HepG2 (cell line): ENCODE data around the gene BCL11B. TPM values are rescaled to one million over a fixed set of nuclear protein-coding genes. Genes with fewer than 3 reads are reported as not detected.

Experiments
- ATAC-seq: fragments of 200-7000 bp; cut with Tn5 transposase; 3 replicates; pipeline ENCODE4 v1.9.1; 2020; ENCODE audit warnings: mild to moderate bottlenecking, moderate library complexity
- BruUV-seq: library from RNA; stranded (reverse); fragments of 400-500 nt; replicated peaks from 2 replicates; lab custom pipeline; 2021; lab: Mats Ljungman, UMichigan
- CTCF ChIA-PET: fragments of 300-600 bp; formaldehyde crosslinking; extraction: SDS; loops from one replicate; lab custom pipeline; 2021; ENCODE audit warnings: low total read pairs, inconsistent platforms, low intra/inter-chr PET ratio; lab: Yijun Ruan, JAX
- POLR2A ChIA-PET: fragments of 350-600 bp; sonication (Branson Sonifier 250); formaldehyde crosslinking; loops from one replicate; lab custom pipeline; 2020; ENCODE audit warnings: antibody characterized with exemption, inconsistent platforms; lab: Yijun Ruan, JAX
- DNase-seq: peaks from one replicate; pipeline ENCODE4 v3.0.0-alpha.2; 2015; ENCODE audit warnings: low spot score
- FAIRE-seq: peaks from 3 replicates; lab custom pipeline; 2011; peaks lifted over from hg19 to GRCh38; lab: Jason Lieb, UNC
- H2AFZ ChIP-seq: one replicate; pipeline ENCODE4 v1.6.1; 2011; ENCODE audit warnings: low read length, inconsistent platforms
- H3K27ac ChIP-seq: fragments of 300-600 bp; 3 replicates; pipeline ENCODE4 v1.8.0; 2011; ENCODE audit warnings: mixed run types, mild to moderate bottlenecking, mixed read lengths, low read length, inconsistent platforms; ENCODE audit not compliant: insufficient read depth; ENCODE audit errors: extremely low read length
- H3K27me3 ChIP-seq, 2 experiments: fragments of 200-600 bp in 1 of 2; 2 replicates in 1 of 2; 3 replicates in 1 of 2; pipeline versions ENCODE4 v1.6.0 to v1.8.0; 2011; ENCODE audit warnings: low read length in 2 of 2, mild to moderate bottlenecking in 2 of 2, moderate library complexity in 2 of 2, inconsistent platforms in 1 of 2; ENCODE audit not compliant: insufficient read depth in 2 of 2, control insufficient read depth in 1 of 2
- H3K36me3 ChIP-seq, 2 experiments: fragments of 200-600 bp in 1 of 2; replicated peaks in 1 of 2; 2 replicates in 1 of 2; 3 replicates in 1 of 2; pipeline versions ENCODE4 v1.5.1 to v1.8.0; 2011; ENCODE audit warnings: low read length in 2 of 2, inconsistent platforms in 1 of 2; ENCODE audit not compliant: insufficient read depth in 2 of 2, control insufficient read depth in 1 of 2
- H3K4me1 ChIP-seq: 2 replicates; pipeline ENCODE4 v1.5.1; 2012; ENCODE audit warnings: low read length, inconsistent platforms; ENCODE audit not compliant: insufficient read depth
- H3K4me2 ChIP-seq: 2 replicates; pipeline ENCODE4 v1.6.0; 2011; ENCODE audit warnings: low read depth, low read length, inconsistent platforms
- H3K4me3 ChIP-seq, 3 experiments: fragments of 200-600 bp in 1 of 3; sonication (generic), shearing (Covaris generic) in 1 of 3; replicated peaks in 1 of 3; 2 replicates each; pipeline ENCODE4 v1.5.1; 2011 to 2016; ENCODE audit warnings: low read length in 3 of 3, inconsistent platforms in 2 of 3, low read depth in 2 of 3, mild to moderate bottlenecking in 2 of 3, control low read depth in 1 of 3, mixed read lengths in 1 of 3; ENCODE audit not compliant: insufficient read depth in 1 of 3
- H3K79me2 ChIP-seq: one replicate; pipeline ENCODE4 v1.6.1; 2011; ENCODE audit warnings: low read length, inconsistent platforms; ENCODE audit not compliant: insufficient read depth
- H3K9ac ChIP-seq: 2 replicates; pipeline ENCODE4 v1.6.0; 2011; ENCODE audit warnings: mild to moderate bottlenecking, low read depth, low read length, inconsistent platforms; ENCODE audit not compliant: insufficient read depth
- H3K9me3 ChIP-seq: 2 replicates; pipeline ENCODE4 v1.5.1; 2012; ENCODE audit warnings: mild to moderate bottlenecking, low read length
- H4K20me1 ChIP-seq: 2 replicates; pipeline ENCODE4 v1.6.0; 2011; ENCODE audit warnings: inconsistent platforms, mild to moderate bottlenecking, low read length, moderate library complexity; ENCODE audit not compliant: insufficient read depth
- ARNT ChIP-seq: fragments of 450-650 bp; IDR thresholded peaks from 2 replicates; pipeline ENCODE4 v1.6.1; 2017
- E2F1 ChIP-seq: sonication (generic); formaldehyde crosslinking; IDR thresholded peaks from 2 replicates; pipeline ENCODE4 v1.5.0; 2020; ENCODE audit warnings: missing genetic modification reagents
- ELF3 ChIP-seq: IDR thresholded peaks from 2 replicates; pipeline ENCODE4 v1.6.1; 2016; ENCODE audit warnings: missing genetic modification reagents, missing compliant biosample characterization
- FUBP1 ChIP-seq: sonication (generic); formaldehyde crosslinking; IDR thresholded peaks from 2 replicates; pipeline ENCODE4 v1.5.1; 2020; ENCODE audit warnings: missing genetic modification reagents, mild to moderate bottlenecking, borderline replicate concordance
- MTA1 ChIP-seq: sonication (generic); formaldehyde crosslinking; IDR thresholded peaks from 2 replicates; pipeline ENCODE4 v1.4.0; 2020; ENCODE audit warnings: missing genetic modification reagents, mild to moderate bottlenecking, borderline replicate concordance
- MXI1 ChIP-seq: IDR thresholded peaks from 3 replicates; pipeline ENCODE4 v1.6.1; 2012; ENCODE audit warnings: low read depth, low read length, inconsistent platforms, borderline replicate concordance
- PAF1 ChIP-seq: IDR thresholded peaks from 2 replicates; pipeline ENCODE4 v1.6.1; 2016; ENCODE audit warnings: missing genetic modification reagents, missing compliant biosample characterization
- PITX1 ChIP-seq: sonication (generic); formaldehyde crosslinking; IDR thresholded peaks from 2 replicates; pipeline ENCODE4 v1.5.1; 2020; ENCODE audit warnings: mild to moderate bottlenecking, missing genetic modification reagents
- PRDM10 ChIP-seq: sonication (generic); formaldehyde crosslinking; IDR thresholded peaks from 2 replicates; pipeline ENCODE4 v1.4.0; 2020; ENCODE audit warnings: low read depth, missing genetic modification reagents
- SP4 ChIP-seq: sonication (generic); formaldehyde crosslinking; IDR thresholded peaks from 2 replicates; pipeline ENCODE4 v1.8.1; 2023; ENCODE audit warnings: mild to moderate bottlenecking, missing genetic modification reagents
- ZFP37 ChIP-seq: sonication (generic); formaldehyde crosslinking; IDR thresholded peaks from 2 replicates; pipeline ENCODE4 v1.4.0; 2020; ENCODE audit warnings: missing genetic modification reagents, borderline replicate concordance
- ZNF230 ChIP-seq: sonication (generic); formaldehyde crosslinking; IDR thresholded peaks from 2 replicates; pipeline ENCODE4 v1.4.0; 2020; ENCODE audit warnings: mild to moderate bottlenecking, missing genetic modification reagents
- ZNF263 ChIP-seq: sonication (generic); formaldehyde crosslinking; IDR thresholded peaks from 2 replicates; pipeline ENCODE4 v1.4.0; 2020; ENCODE audit warnings: missing genetic modification reagents
- ZNF790 ChIP-seq: sonication (generic); formaldehyde crosslinking; IDR thresholded peaks from 2 replicates; pipeline ENCODE4 v1.8.0; 2022; ENCODE audit warnings: missing genetic modification reagents, mild to moderate bottlenecking, borderline replicate concordance
- WGBS: methylation state at CpG from one replicate; pipeline ENCODE4 v1.1.6; 2017; ENCODE audit warnings: low lambda C conversion rate; 5-methylcytosine and 5-hydroxymethylcytosine counted together
- in situ Hi-C: cut with HindIII; loops from 2 replicates; pipeline ENCODE4 v1.10.0; 2017; ENCODE audit warnings: low pct_unique_long_range_greater_than_20kb; ENCODE audit not compliant: extremely low pct_ligation_motif_present
- intact Hi-C: fragments of 100-400 bp; cut with micrococcal nuclease; formaldehyde crosslinking; loops from one replicate; pipeline ENCODE4 v1.10.0; 2022; ENCODE audit not compliant: unreplicated experiment
- polyA plus RNA-seq, 8 experiments: library from polyadenylated mRNA; depleted of rRNA in 3 of 8; stranded (reverse) in 7 of 8; unstranded in 1 of 8; fragments of >200 nt; fragmentation: Illumina TruSeq in 4 of 8; extraction: Trizol in 4 of 8; gene quantifications; 2 replicates each; pipeline versions ENCODE4 v1.2.1 to v1.2.3, GENCODE V29; 2011 to 2016; ENCODE audit warnings: low read depth in 4 of 8, missing spikeins in 1 of 8, mixed read lengths in 1 of 8; ENCODE audit not compliant: insufficient read depth in 1 of 8
- total RNA-seq, 5 experiments: library from RNA; depleted of rRNA; stranded (reverse); fragments of >200 nt; fragmentation: Illumina TruSeq; extraction: Trizol; gene quantifications; 2 replicates each; pipeline ENCODE4 v1.2.3, GENCODE V29; 2016; ENCODE audit warnings: low read depth in 1 of 5

The BCL11B gene
- total and polyA plus RNA-seq, 2 of the 13 experiments (the other 11 are each of a cell fraction or from before 2014, with no cell fraction given) = not detected

- no peak overlapping the region for H3K9ac ChIP-seq
- no peaks in the 10 kb centered on the region for H3K36me3 ChIP-seq
- H3K4me1 ChIP-seq = no peaks in the 10 kb centered on the region
- CTCF ChIA-PET = no interaction called here
- H3K4me2 ChIP-seq = no peak overlapping the region
- H3K4me3 ChIP-seq = no peak overlapping the region
- no peak for ATAC-seq
- H4K20me1 ChIP-seq = no peaks in the 10 kb centered on the region
- no peak overlapping the region for H3K27ac ChIP-seq
- BruUV-seq = no TSS peak
- intact Hi-C loops = no loop called here
- peaks cover 8 to 30% of the 10 kb centered on the region in 2 experiments; a peak in 4 of 5 replicates for H3K27me3 ChIP-seq
- H2AFZ ChIP-seq = no peak overlapping the region
- 3% methylated on average over 5 of the region's 5 CpGs for WGBS
- H3K9me3 ChIP-seq = no peaks in the 10 kb centered on the region
- FAIRE-seq = no peak
- no peaks in the 10 kb centered on the region for H3K79me2 ChIP-seq
- in situ Hi-C loops = no loop called here
- POLR2A ChIA-PET = no interaction called here
- DNase-seq = no peak
- TF ChIP-seq ZNF263 (CRISPR knock-in tag) (no peak), E2F1 (no peak), ZNF230 (no peak), ZNF790 (no peak), ARNT (no peak), PAF1 (CRISPR knock-in tag) (no peak), PITX1 (CRISPR knock-in tag) (no peak), MTA1 (CRISPR knock-in tag) (no peak)
These were observed 136.0 kb downstream of the BCL11B start for GRCh38 chr14:99136047-99136400.

GRCh38 chr14:99134516-99135046 is 137.4 kb downstream of the BCL11B start:
- WGBS = 33% methylated on average over 5 of the region's 8 CpGs
- no peaks in the 10 kb centered on the region for H3K9me3 ChIP-seq
- no peak overlapping the region for H3K4me3 ChIP-seq
- DNase-seq (no peak), FAIRE-seq (no peak), ATAC-seq (no peak)
- POLR2A ChIA-PET = no interaction called here
- H3K36me3 ChIP-seq = no peaks in the 10 kb centered on the region
- no peak overlapping the region for H2AFZ ChIP-seq
- H3K4me2 ChIP-seq = no peak overlapping the region
- no peaks in the 10 kb centered on the region for H3K4me1 ChIP-seq
- intact Hi-C loops (no loop called here), in situ Hi-C loops (no loop called here)
- no peak overlapping the region for H3K9ac ChIP-seq
- no peaks in the 10 kb centered on the region for H4K20me1 ChIP-seq
- no TSS peak for BruUV-seq
- CTCF ChIA-PET = no interaction called here
- H3K79me2 ChIP-seq = no peaks in the 10 kb centered on the region
- H3K27me3 ChIP-seq = peaks cover 8 to 30% of the 10 kb centered on the region in 2 experiments; a peak in 4 of 5 replicates
- no peak overlapping the region for H3K27ac ChIP-seq
- TF ChIP-seq PRDM10 (no peak), ZFP37 (CRISPR knock-in tag) (no peak), MXI1 (no peak), ELF3 (CRISPR knock-in tag) (no peak), SP4 (no peak), FUBP1 (no peak)
